ENCODE results near the gene COA3. TPM values are rescaled to one million over a fixed set of nuclear protein-coding genes. Genes with fewer than 3 reads are reported as not detected.

The COA3 gene
- total RNA-seq, 2 experiments from 2014 or later: 4.0 to 4.5 TPM

GRCh38 chr17:42783062-42783790 lies 15.3 kb downstream of the COA3 start:
- peaks cover 63 to 69% of the 10 kb centered on the region in 2 experiments for H3K27me3 ChIP-seq (ENCODE audit: control insufficient read depth in 1 of 2, insufficient read depth in 2 of 2, low read length in 2 of 2)
- H3K9me3 ChIP-seq (ENCODE audit: control insufficient read depth in 1 of 2, insufficient read depth in 1 of 2, low read length in 2 of 2): peaks cover 0 to 27% of the 10 kb centered on the region in 2 experiments
- Mint-ChIP-seq H3K27ac (no peak overlapping the region), H3K4me1 (ENCODE audit: low read depth) (peaks cover 36% of the 10 kb centered on the region), H3K4me3 (no peak overlapping the region), H3K36me3 (ENCODE audit: low read depth) (peaks cover 19% of the 10 kb centered on the region), H3K27me3 (peaks cover 73% of the 10 kb centered on the region), H3K9me3 (no peaks in the 10 kb centered on the region)
- H3K27ac ChIP-seq (ENCODE audit: low read depth in 1 of 2, low read length in 2 of 2): no peak overlapping the region
- H3K4me3 ChIP-seq (ENCODE audit: low read length): no peak overlapping the region
- peaks cover 17% of the 10 kb centered on the region for H3K36me3 ChIP-seq (ENCODE audit: insufficient read depth, low read length)
- ChIA-PET POLR2A (no interaction called here), CTCF (no interaction called here)
- no peak for DNase-seq
- peaks cover 30% of the 10 kb centered on the region for H3K4me1 ChIP-seq (ENCODE audit: insufficient read depth, low read length)
- intact Hi-C loops (cut with DNase I, micrococcal nuclease): no loop called here
- no peak for TF ChIP-seq CTCF (IDR thresholded peaks at IDR 0.05)
- ATAC-seq (ENCODE audit: poor library complexity): no peak

- ChIA-PET CTCF (no interaction called here), POLR2A (no interaction called here)
- Histone ChIP-seq H3K27ac (ENCODE audit: low read depth in 1 of 2, low read length in 2 of 2) (no peak overlapping the region), H3K9me3 (ENCODE audit: control insufficient read depth in 1 of 2, insufficient read depth in 1 of 2, low read length in 2 of 2) (peaks cover 0 to 27% of the 10 kb centered on the region in 2 experiments), H3K27me3 (ENCODE audit: control insufficient read depth in 1 of 2, insufficient read depth in 2 of 2, low read length in 2 of 2) (peaks cover 61 to 63% of the 10 kb centered on the region in 2 experiments), H3K4me3 (ENCODE audit: low read length) (no peak overlapping the region), H3K4me1 (ENCODE audit: insufficient read depth, low read length) (peaks cover 30% of the 10 kb centered on the region), H3K36me3 (ENCODE audit: insufficient read depth, low read length) (peaks cover 25% of the 10 kb centered on the region)
- Mint-ChIP-seq H3K27me3 (peaks cover 65% of the 10 kb centered on the region), H3K36me3 (ENCODE audit: low read depth) (peaks cover 27% of the 10 kb centered on the region), H3K4me3 (no peak overlapping the region), H3K9me3 (no peaks in the 10 kb centered on the region), H3K4me1 (ENCODE audit: low read depth) (peaks cover 36% of the 10 kb centered on the region), H3K27ac (no peak overlapping the region)
- intact Hi-C loops (cut with DNase I, micrococcal nuclease): no loop called here
- no peak for DNase-seq
- no peak for ATAC-seq (ENCODE audit: poor library complexity)
- TF ChIP-seq CTCF (IDR thresholded peaks at IDR 0.05): no peak
Measured at GRCh38 chr17:42782166-42783061, 16.1 kb downstream of the COA3 start.

- no peak overlapping the region for H3K27ac Mint-ChIP-seq
- peaks cover 36% of the 10 kb centered on the region for H3K4me1 Mint-ChIP-seq (ENCODE audit: low read depth)
- ChIA-PET POLR2A (no interaction called here), CTCF (no interaction called here)
- H3K9me3 Mint-ChIP-seq: no peaks in the 10 kb centered on the region
- peaks cover 30% of the 10 kb centered on the region for H3K4me1 ChIP-seq (ENCODE audit: insufficient read depth, low read length)
- TF ChIP-seq CTCF (IDR thresholded peaks at IDR 0.05): no peak
- peaks cover 30% of the 10 kb centered on the region for H3K36me3 ChIP-seq (ENCODE audit: insufficient read depth, low read length)
- no peak overlapping the region for H3K27ac ChIP-seq (ENCODE audit: low read depth in 1 of 2, low read length in 2 of 2)
- peaks cover 61 to 63% of the 10 kb centered on the region in 2 experiments for H3K27me3 ChIP-seq (ENCODE audit: control insufficient read depth in 1 of 2, insufficient read depth in 2 of 2, low read length in 2 of 2)
- intact Hi-C loops (cut with DNase I, micrococcal nuclease): no loop called here
- H3K9me3 ChIP-seq (ENCODE audit: control insufficient read depth in 1 of 2, insufficient read depth in 1 of 2, low read length in 2 of 2): peaks cover 0 to 27% of the 10 kb centered on the region in 2 experiments
- H3K4me3 Mint-ChIP-seq: no peak overlapping the region
- H3K27me3 Mint-ChIP-seq: peaks cover 59% of the 10 kb centered on the region
- no peak overlapping the region for H3K4me3 ChIP-seq (ENCODE audit: low read length)
- ATAC-seq (ENCODE audit: poor library complexity) (no peak), DNase-seq (no peak)
- H3K36me3 Mint-ChIP-seq (ENCODE audit: low read depth): peaks cover 34% of the 10 kb centered on the region
Measured at GRCh38 chr17:42781639-42782165, 16.8 kb downstream of the COA3 start.

All from CD4-positive, alpha-beta T cell (primary cell).